ENCODE results near the gene MAN2B1. TPM values are rescaled to one million over a fixed set of nuclear protein-coding genes. Genes with fewer than 3 reads are reported as not detected.
"Not testable (repeated sequence)": the region's sequence is repeated elsewhere in the genome, so short reads cannot be mapped to it uniquely, and the experiment has no call there.

Gene MAN2B1
- 116 and 120 TPM in 2 replicates for total RNA-seq
- long read RNA-seq, transcript MAN2B1-203 (24 exons, 3,184 nt), result major isoform, 20 of 32 reads
- long read RNA-seq, partial matches to known transcripts, result 4 of 32 reads
- long read RNA-seq, other reads (novel, unspliced or antisense), result 7 of 32 reads

DNA sequence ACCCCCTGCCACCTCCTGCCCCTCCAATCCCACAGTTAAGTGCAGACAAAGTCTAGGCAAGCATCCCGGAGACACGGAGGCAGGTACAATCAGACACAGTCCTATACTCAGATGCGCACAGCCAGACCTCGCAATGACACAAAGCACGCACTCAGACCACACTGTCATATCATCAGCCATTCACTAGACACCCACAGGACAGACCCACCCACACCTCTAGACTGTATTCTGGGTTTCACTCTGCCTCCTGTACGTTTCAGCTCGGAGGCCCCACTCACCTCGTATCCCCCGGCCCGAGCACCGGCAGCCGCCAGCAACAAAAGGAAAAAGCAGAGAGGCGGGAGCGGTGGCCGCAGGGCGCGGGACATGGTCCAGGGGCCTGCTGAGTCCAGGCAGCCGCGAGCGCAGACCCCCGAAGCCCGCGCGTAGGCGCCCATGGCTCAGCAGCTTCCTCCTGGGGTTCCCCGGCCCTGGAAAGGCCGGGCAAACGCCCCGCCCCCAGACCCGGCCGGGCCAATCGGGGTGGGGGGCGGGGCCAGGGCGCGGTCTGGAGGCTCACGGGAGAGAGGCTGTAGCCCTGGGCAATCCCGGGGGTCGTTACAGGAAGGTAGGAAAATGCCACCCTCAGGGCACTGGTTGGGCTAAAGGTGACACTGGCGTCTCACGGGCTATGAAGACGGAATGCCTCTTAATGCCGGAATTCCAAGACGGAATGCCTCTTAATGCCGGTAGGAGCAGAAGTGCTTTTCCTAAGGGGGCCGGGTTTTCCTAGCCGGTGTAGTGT lies at the start of gene MAN2B1, which contains the start of gene WDR83:
MAN2B1 (minus strand) TSS at position 478 of the 784 bp plus-strand sequence; CDS start at position 437, 41 bp downstream.
WDR83 (plus strand) TSS at position 543 of the 784 bp plus-strand sequence. CDS start 2,984 bp downstream, outside the sequence.
- TF ChIP-seq, protein P1, sequence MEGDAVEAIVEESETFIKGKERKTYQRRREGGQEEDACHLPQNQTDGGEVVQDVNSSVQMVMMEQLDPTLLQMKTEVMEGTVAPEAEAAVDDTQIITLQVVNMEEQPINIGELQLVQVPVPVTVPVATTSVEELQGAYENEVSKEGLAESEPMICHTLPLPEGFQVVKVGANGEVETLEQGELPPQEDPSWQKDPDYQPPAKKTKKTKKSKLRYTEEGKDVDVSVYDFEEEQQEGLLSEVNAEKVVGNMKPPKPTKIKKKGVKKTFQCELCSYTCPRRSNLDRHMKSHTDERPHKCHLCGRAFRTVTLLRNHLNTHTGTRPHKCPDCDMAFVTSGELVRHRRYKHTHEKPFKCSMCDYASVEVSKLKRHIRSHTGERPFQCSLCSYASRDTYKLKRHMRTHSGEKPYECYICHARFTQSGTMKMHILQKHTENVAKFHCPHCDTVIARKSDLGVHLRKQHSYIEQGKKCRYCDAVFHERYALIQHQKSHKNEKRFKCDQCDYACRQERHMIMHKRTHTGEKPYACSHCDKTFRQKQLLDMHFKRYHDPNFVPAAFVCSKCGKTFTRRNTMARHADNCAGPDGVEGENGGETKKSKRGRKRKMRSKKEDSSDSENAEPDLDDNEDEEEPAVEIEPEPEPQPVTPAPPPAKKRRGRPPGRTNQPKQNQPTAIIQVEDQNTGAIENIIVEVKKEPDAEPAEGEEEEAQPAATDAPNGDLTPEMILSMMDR (IDR thresholded peaks at IDR 0.05), result no peak
- Mint-ChIP-seq H3K27me3 (ENCODE audit: unreplicated experiment) (no peaks in the 10 kb centered on the region), H3K9me3 (ENCODE audit: unreplicated experiment) (no peaks in the 10 kb centered on the region), H3K4me1 (ENCODE audit: unreplicated experiment) (peaks cover 33% of the 10 kb centered on the region), H3K36me3 (ENCODE audit: unreplicated experiment) (peaks cover 3% of the 10 kb centered on the region), H3K4me3 (ENCODE audit: unreplicated experiment) (peak within 1 kb of the TSS; percentile 87), H3K27ac (ENCODE audit: unreplicated experiment) (peak within 1 kb of the TSS; percentile 67)
- peak; percentile 91 for DNase-seq (ENCODE audit: extremely low spot score, unreplicated experiment)

DNA sequence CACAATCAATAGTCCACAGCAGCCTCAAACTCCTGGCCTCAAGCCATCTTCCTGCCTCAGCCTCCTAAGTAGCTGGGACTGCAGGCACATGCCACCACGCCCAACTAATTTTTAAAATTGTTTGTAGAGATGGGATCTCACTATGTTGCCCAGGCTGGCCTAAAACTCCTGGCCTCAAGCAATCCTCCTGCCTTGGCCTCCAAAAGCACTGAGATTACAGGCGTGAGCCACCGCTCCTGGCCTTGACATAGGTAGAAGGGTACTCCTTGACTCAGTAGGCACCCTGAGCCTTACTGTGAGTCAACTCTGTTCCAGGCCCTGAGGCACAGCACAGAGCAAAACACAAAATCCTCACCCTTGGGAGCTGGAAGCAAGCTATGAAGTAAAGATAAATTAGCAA lies 49.4 kb upstream of the MAN2B1 start:
- Mint-ChIP-seq H3K4me3 (ENCODE audit: unreplicated experiment) (no peak overlapping the region), H3K9me3 (ENCODE audit: unreplicated experiment) (no peaks in the 10 kb centered on the region), H3K4me1 (ENCODE audit: unreplicated experiment) (peaks cover 10% of the 10 kb centered on the region), H3K27ac (ENCODE audit: unreplicated experiment) (no peak overlapping the region), H3K36me3 (ENCODE audit: unreplicated experiment) (peaks cover 17% of the 10 kb centered on the region), H3K27me3 (ENCODE audit: unreplicated experiment) (no peaks in the 10 kb centered on the region)
- TF ChIP-seq, protein P1 (IDR thresholded peaks at IDR 0.05), result no peak
- no peak for DNase-seq (ENCODE audit: extremely low spot score, unreplicated experiment)

DNA sequence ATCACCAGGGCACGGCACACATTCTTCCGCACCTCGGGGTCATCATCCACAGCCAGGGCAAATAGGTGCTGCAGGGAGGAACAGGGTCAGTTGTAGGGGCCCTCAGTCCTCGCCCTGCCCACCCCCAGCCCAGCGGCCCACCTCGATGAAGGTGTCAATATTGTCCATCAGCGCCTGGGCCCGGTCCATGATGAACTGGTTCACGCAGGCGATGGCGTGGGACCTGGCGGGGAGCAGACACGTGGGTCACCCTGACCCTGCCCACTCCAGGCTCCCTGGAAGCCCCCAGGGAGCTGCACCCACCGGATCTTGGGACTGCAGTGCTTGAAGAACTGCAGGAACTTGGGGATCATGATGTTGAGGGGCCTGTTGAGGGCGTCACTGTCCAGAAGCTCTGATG lies 48.6 kb upstream of the MAN2B1 start:
- no peaks in the 10 kb centered on the region for H3K9me3 Mint-ChIP-seq (ENCODE audit: unreplicated experiment)
- peaks cover 25% of the 10 kb centered on the region for H3K36me3 Mint-ChIP-seq (ENCODE audit: unreplicated experiment)
- no peak overlapping the region for H3K27ac Mint-ChIP-seq (ENCODE audit: unreplicated experiment)
- TF ChIP-seq, protein P1 (IDR thresholded peaks at IDR 0.05), result no peak
- H3K27me3 Mint-ChIP-seq (ENCODE audit: unreplicated experiment), result no peaks in the 10 kb centered on the region
- no peak overlapping the region for H3K4me3 Mint-ChIP-seq (ENCODE audit: unreplicated experiment)
- H3K4me1 Mint-ChIP-seq (ENCODE audit: unreplicated experiment), result peaks cover 3% of the 10 kb centered on the region
- no peak for DNase-seq (ENCODE audit: extremely low spot score, unreplicated experiment)

DNA sequence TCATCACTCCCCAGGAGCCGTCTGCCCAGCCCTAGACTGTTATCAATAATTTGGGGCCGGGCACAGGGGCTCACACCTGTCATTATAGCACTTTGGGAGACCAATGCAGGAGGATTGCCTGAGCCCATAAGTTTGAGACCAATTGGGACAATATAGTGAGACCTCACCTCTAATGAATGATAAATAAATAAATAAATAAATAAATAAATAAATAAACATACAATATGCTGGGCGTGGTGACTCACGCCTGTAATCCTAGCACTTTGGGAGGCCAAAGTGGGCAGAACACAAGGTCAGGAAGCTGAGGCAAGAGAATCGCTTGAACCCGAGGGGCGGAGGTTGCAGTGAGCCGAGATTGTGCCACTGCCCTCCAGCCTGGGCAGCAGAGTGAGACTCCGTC lies 46.8 kb upstream of the MAN2B1 start:
- peaks cover 20% of the 10 kb centered on the region for H3K36me3 Mint-ChIP-seq (ENCODE audit: unreplicated experiment)
- not testable (repeated sequence) for H3K4me3 Mint-ChIP-seq (ENCODE audit: unreplicated experiment); H3K27ac Mint-ChIP-seq (ENCODE audit: unreplicated experiment); H3K27me3 Mint-ChIP-seq (ENCODE audit: unreplicated experiment); H3K4me1 Mint-ChIP-seq (ENCODE audit: unreplicated experiment); DNase-seq (ENCODE audit: extremely low spot score, unreplicated experiment); H3K9me3 Mint-ChIP-seq (ENCODE audit: unreplicated experiment)

DNA sequence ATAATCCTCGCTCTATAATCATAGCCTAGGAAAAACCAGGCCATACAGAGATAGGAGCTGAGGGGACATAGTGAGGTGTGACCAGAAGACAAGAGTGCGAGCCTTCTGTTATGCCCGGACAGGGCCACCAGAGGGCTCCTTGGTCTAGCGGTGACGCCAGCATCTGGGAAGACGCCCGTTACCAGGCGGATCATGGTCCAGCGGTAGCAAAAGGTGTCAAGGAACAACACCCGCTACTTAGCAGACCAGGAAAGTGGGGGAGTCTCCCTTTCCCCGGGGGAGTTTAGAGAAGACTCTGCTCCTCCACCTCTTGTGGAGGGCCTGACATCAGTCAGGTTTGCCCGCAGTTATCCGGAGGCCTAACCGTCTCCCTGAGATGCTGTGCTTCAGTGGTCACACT lies 45.5 kb upstream of the MAN2B1 start:
- H3K27ac Mint-ChIP-seq (ENCODE audit: unreplicated experiment); H3K9me3 Mint-ChIP-seq (ENCODE audit: unreplicated experiment); H3K4me3 Mint-ChIP-seq (ENCODE audit: unreplicated experiment); H3K27me3 Mint-ChIP-seq (ENCODE audit: unreplicated experiment); H3K4me1 Mint-ChIP-seq (ENCODE audit: unreplicated experiment); DNase-seq (ENCODE audit: extremely low spot score, unreplicated experiment): not testable (repeated sequence)
- H3K36me3 Mint-ChIP-seq (ENCODE audit: unreplicated experiment), result peaks cover 20% of the 10 kb centered on the region
- TF ChIP-seq, protein P1 (IDR thresholded peaks at IDR 0.05), result peak; percentile 53
